Measurements from ENCODE around the gene CEP120.
"Not testable (repeated sequence)": the region's sequence is repeated elsewhere in the genome, so short reads cannot be mapped to it uniquely, and the experiment has no call there.

CEP120 gene

DNA sequence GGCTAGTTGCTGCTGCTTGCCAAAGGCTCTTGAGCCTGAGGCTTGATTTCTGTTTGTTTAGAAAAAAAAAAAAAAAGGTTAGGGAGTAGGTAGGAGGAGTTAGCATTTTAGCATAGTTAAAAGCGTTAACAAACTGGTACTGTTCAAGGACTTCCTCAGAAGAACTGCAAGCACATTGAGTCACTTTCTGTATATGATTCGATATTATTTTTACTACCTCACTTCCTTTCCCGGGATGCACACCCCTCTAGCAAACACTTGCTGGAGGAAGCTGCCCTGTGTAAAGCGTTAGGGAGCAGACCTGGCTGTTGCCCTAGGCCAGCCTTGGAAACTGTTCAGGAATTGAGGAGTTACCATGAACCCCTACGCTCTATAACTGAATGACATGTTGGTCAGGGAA, 15.7 kb upstream of the CEP120 start:
- no peaks in the 10 kb centered on the region for H3K4me1 ChIP-seq (ENCODE audit: insufficient read depth, insufficient read length)
- H3K9ac ChIP-seq (ENCODE audit: insufficient read length, low read depth) = no peak overlapping the region
- DNase-seq (ENCODE audit: low read depth, low spot score) = no peak
- H3K27me3 ChIP-seq (ENCODE audit: insufficient read depth, insufficient read length) = no peaks in the 10 kb centered on the region
- TF ChIP-seq YY1 (IDR thresholded peaks at IDR 0.05; ENCODE audit: insufficient read depth, insufficient read length) = no peak
- TF ChIP-seq SUZ12 (IDR thresholded peaks at IDR 0.05; ENCODE audit: extremely low read depth, insufficient read depth, insufficient read length) = no peak
- no peak for TF ChIP-seq ZNF274 (IDR thresholded peaks at IDR 0.05; ENCODE audit: low read depth, low read length)
- H3K4me3 ChIP-seq (ENCODE audit: insufficient read length, low read depth) = no peak overlapping the region
- H3K9me3 ChIP-seq (ENCODE audit: insufficient read depth, low read length) = no peaks in the 10 kb centered on the region
- no peaks in the 10 kb centered on the region for H3K36me3 ChIP-seq (ENCODE audit: insufficient read depth, insufficient read length, low read length)

DNA sequence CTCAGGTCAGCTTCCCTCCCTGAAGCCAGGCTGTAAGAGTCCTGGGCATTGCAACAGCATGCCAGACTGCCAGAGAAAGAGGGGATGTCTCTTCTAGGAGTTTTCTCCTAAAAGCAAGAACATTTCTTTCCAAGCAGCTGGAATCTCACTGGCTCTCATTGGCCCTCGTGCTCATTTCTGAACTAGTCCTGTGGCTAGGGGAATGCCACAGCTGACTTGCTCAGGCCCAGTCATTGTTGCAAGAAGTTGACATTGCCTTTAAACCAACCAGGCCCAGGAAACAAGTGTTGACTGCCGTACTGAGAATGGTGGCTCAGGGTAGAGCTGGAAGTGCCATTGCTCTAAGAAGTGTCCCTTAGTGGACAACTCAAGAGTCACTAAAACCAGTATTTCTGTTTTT, 15.0 kb upstream of the CEP120 start:
- H3K4me1 ChIP-seq (ENCODE audit: insufficient read depth, insufficient read length) = no peaks in the 10 kb centered on the region
- TF ChIP-seq ZNF274 (IDR thresholded peaks at IDR 0.05; ENCODE audit: low read depth, low read length) (no peak), YY1 (IDR thresholded peaks at IDR 0.05; ENCODE audit: insufficient read depth, insufficient read length) (no peak), SUZ12 (IDR thresholded peaks at IDR 0.05; ENCODE audit: extremely low read depth, insufficient read depth, insufficient read length) (no peak)
- DNase-seq (ENCODE audit: low read depth, low spot score) = no peak
- H3K9ac ChIP-seq (ENCODE audit: insufficient read length, low read depth) = no peak overlapping the region
- no peaks in the 10 kb centered on the region for H3K9me3 ChIP-seq (ENCODE audit: insufficient read depth, low read length)
- no peak overlapping the region for H3K4me3 ChIP-seq (ENCODE audit: insufficient read length, low read depth)
- H3K36me3 ChIP-seq (ENCODE audit: insufficient read depth, insufficient read length, low read length) = no peaks in the 10 kb centered on the region
- no peaks in the 10 kb centered on the region for H3K27me3 ChIP-seq (ENCODE audit: insufficient read depth, insufficient read length)

DNA sequence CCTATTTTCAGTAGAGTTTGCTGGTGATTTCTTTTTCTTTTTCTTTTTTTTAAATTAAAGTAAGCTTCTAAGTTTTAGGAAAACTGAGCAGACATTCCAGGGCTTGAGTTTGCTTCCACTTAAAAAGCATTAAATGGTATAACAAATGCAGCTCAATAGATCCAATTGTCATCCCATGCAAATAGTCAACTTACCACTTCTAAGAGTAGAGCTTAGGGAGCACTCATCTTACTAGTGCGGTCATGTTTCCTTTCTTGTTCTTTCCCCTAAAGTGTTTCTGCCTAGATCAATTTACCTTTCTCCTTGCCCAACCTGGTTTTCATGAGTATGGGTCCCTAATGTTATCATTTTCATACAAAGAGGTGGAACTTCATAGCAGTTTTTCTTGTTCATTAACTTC, 13.0 kb upstream of the CEP120 start:
- no peaks in the 10 kb centered on the region for H3K36me3 ChIP-seq (ENCODE audit: insufficient read depth, insufficient read length, low read length)
- no peak for TF ChIP-seq SUZ12 (IDR thresholded peaks at IDR 0.05; ENCODE audit: extremely low read depth, insufficient read depth, insufficient read length)
- TF ChIP-seq ZNF274 (IDR thresholded peaks at IDR 0.05; ENCODE audit: low read depth, low read length) = no peak
- TF ChIP-seq YY1 (IDR thresholded peaks at IDR 0.05; ENCODE audit: insufficient read depth, insufficient read length) = no peak
- no peaks in the 10 kb centered on the region for H3K27me3 ChIP-seq (ENCODE audit: insufficient read depth, insufficient read length)

DNA sequence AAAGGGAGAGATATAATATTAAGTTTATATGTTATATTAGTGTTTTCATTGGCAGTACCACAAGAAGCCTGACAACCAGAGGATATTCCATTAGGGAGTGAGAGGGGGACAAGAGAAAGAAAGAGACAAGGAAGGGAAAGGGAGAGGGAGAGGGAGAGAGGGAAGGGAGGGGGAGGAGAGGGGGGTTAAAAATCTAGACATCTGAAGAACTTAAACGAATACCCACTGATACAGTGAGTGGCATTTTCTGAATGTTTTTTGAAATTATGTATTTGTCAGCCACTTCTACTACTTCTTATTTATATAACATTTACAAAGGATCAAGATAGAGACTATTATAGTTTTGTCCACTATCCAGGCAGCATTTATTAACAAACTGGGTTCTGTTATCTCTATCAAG, 11.6 kb upstream of the CEP120 start:
- no peak overlapping the region for H3K4me3 ChIP-seq (ENCODE audit: insufficient read length, low read depth)
- no peaks in the 10 kb centered on the region for H3K4me1 ChIP-seq (ENCODE audit: insufficient read depth, insufficient read length)
- TF ChIP-seq YY1 (IDR thresholded peaks at IDR 0.05; ENCODE audit: insufficient read depth, insufficient read length) (no peak), ZNF274 (IDR thresholded peaks at IDR 0.05; ENCODE audit: low read depth, low read length) (no peak), SUZ12 (IDR thresholded peaks at IDR 0.05; ENCODE audit: extremely low read depth, insufficient read depth, insufficient read length) (no peak)
- no peak overlapping the region for H3K9ac ChIP-seq (ENCODE audit: insufficient read length, low read depth)
- H3K27me3 ChIP-seq (ENCODE audit: insufficient read depth, insufficient read length) = no peaks in the 10 kb centered on the region
- no peaks in the 10 kb centered on the region for H3K36me3 ChIP-seq (ENCODE audit: insufficient read depth, insufficient read length, low read length)
- DNase-seq (ENCODE audit: low read depth, low spot score) = no peak
- no peaks in the 10 kb centered on the region for H3K9me3 ChIP-seq (ENCODE audit: insufficient read depth, low read length)

More for the DNA sequence above, 13.0 kb upstream of the CEP120 start:
- no peak overlapping the region for H3K9ac ChIP-seq (ENCODE audit: insufficient read length, low read depth)
- no peaks in the 10 kb centered on the region for H3K4me1 ChIP-seq (ENCODE audit: insufficient read depth, insufficient read length)
- no peaks in the 10 kb centered on the region for H3K9me3 ChIP-seq (ENCODE audit: insufficient read depth, low read length)
- DNase-seq (ENCODE audit: low read depth, low spot score) = no peak
- no peak overlapping the region for H3K4me3 ChIP-seq (ENCODE audit: insufficient read length, low read depth)

DNA sequence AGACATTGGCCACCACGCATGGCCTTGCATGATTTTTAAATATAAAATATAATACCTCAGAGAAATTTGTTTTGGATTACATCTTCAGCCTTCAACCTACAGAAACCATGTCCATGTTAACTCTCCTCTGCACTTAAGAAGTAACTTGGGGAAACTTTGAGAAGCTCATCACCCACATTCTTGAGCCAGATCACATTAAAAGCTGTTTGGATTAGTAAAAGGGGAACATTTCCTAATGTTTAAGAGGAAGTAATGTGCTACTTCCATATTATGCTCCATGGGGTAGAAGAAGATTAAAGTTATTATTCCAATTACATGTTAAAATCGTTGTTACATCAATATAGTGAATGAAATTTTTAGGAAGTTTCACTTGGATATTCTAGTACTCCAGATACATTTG, 10.4 kb upstream of the CEP120 start:
- H3K9ac ChIP-seq (ENCODE audit: insufficient read length, low read depth) = no peak overlapping the region
- H3K36me3 ChIP-seq (ENCODE audit: insufficient read depth, insufficient read length, low read length) = no peaks in the 10 kb centered on the region
- TF ChIP-seq SUZ12 (IDR thresholded peaks at IDR 0.05; ENCODE audit: extremely low read depth, insufficient read depth, insufficient read length) (no peak), YY1 (IDR thresholded peaks at IDR 0.05; ENCODE audit: insufficient read depth, insufficient read length) (no peak), ZNF274 (IDR thresholded peaks at IDR 0.05; ENCODE audit: low read depth, low read length) (no peak)
- no peak overlapping the region for H3K4me3 ChIP-seq (ENCODE audit: insufficient read length, low read depth)
- DNase-seq (ENCODE audit: low read depth, low spot score) = no peak
- H3K4me1 ChIP-seq (ENCODE audit: insufficient read depth, insufficient read length) = no peaks in the 10 kb centered on the region
- H3K9me3 ChIP-seq (ENCODE audit: insufficient read depth, low read length) = no peaks in the 10 kb centered on the region
- H3K27me3 ChIP-seq (ENCODE audit: insufficient read depth, insufficient read length) = no peaks in the 10 kb centered on the region

DNA sequence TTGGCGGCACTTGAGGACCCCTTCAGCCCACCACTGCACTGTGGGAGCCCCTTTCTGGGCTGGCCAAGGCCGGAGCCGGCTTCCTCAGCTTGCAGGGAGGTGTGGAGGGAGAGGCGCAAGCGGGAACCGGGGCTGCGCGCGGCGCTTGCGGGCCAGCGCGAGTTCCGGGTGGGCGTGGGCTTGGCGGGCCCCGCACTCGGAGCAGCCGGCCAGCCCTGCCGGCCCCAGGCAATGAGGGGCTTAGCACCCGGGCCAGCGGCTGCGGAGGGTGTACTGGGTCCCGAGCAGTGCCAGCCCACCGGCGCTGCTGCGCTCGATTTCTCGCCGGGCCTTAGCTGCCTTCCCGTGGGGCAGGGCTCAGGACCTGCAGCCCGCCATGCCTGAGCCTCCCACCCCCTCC, 7.2 kb upstream of the CEP120 start:
- not testable (repeated sequence) for H3K9me3 ChIP-seq (ENCODE audit: insufficient read depth, low read length)

DNA sequence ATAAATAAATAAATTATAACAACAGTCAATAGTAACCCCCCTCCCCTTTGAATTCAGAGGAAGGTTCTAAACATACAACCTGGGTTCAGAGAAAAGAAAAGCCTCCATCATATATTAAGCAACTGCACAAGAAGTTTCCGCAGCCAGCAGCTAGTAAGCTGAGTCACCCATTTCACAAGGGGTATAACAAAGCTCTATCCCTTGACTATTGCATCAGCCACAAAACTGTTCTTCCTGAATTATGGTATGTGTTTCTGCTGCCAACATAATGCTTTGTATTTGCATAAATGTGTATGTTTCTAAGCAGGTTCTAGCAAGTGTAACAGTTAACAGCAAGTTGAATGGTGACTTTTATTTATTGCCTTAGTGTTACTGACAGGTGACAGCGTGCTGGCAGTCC, 6.8 kb upstream of the CEP120 start:
- no peak for TF ChIP-seq ZNF274 (IDR thresholded peaks at IDR 0.05; ENCODE audit: low read depth, low read length)
- TF ChIP-seq YY1 (IDR thresholded peaks at IDR 0.05; ENCODE audit: insufficient read depth, insufficient read length) = no peak
- TF ChIP-seq SUZ12 (IDR thresholded peaks at IDR 0.05; ENCODE audit: extremely low read depth, insufficient read depth, insufficient read length) = no peak
- H3K9ac ChIP-seq (ENCODE audit: insufficient read length, low read depth) = no peak overlapping the region

More for the DNA sequence above, 7.2 kb upstream of the CEP120 start:
- not testable (repeated sequence) for DNase-seq (ENCODE audit: low read depth, low spot score); H3K27me3 ChIP-seq (ENCODE audit: insufficient read depth, insufficient read length); H3K9ac ChIP-seq (ENCODE audit: insufficient read length, low read depth); H3K4me3 ChIP-seq (ENCODE audit: insufficient read length, low read depth); H3K36me3 ChIP-seq (ENCODE audit: insufficient read depth, insufficient read length, low read length); H3K4me1 ChIP-seq (ENCODE audit: insufficient read depth, insufficient read length)

More for the DNA sequence above, 6.8 kb upstream of the CEP120 start:
- H3K9me3 ChIP-seq (ENCODE audit: insufficient read depth, low read length) = no peaks in the 10 kb centered on the region
- H3K36me3 ChIP-seq (ENCODE audit: insufficient read depth, insufficient read length, low read length) = no peaks in the 10 kb centered on the region
- no peaks in the 10 kb centered on the region for H3K27me3 ChIP-seq (ENCODE audit: insufficient read depth, insufficient read length)
- DNase-seq (ENCODE audit: low read depth, low spot score) = no peak
- no peak overlapping the region for H3K4me3 ChIP-seq (ENCODE audit: insufficient read length, low read depth)
- no peaks in the 10 kb centered on the region for H3K4me1 ChIP-seq (ENCODE audit: insufficient read depth, insufficient read length)
